H1 (cell line): ENCODE measurements around the gene ARHGAP26. TPM values are rescaled to one million over a fixed set of nuclear protein-coding genes. Genes with fewer than 3 reads are reported as not detected.

Experiments
- BACH1 ChIP-seq: IDR thresholded peaks from 2 replicates; pipeline ENCODE4 v1.6.1; 2012; ENCODE audit warnings: low read length, improper control_type of control experiment
- CBX8 ChIP-seq: fragments of 300-800, 300-1000 bp; sonication (generic); IDR thresholded peaks from 2 replicates; pipeline ENCODE4 v1.7.1; 2016; ENCODE audit warnings: low read depth, low read length, borderline replicate concordance
- CHD2 ChIP-seq: IDR thresholded peaks from 2 replicates; pipeline ENCODE4 v1.6.1; 2012; ENCODE audit warnings: low read length, improper control_type of control experiment
- KDM1A ChIP-seq: fragments of 200-600, 300-600 bp; sonication (generic); IDR thresholded peaks from 2 replicates; pipeline ENCODE4 v1.7.1; 2016; ENCODE audit warnings: mild to moderate bottlenecking, low read length, borderline replicate concordance
- SAP30 ChIP-seq: fragments of 300-600 bp; sonication (generic); IDR thresholded peaks from 2 replicates; pipeline ENCODE4 v1.7.1; 2012; ENCODE audit warnings: low read length, moderate library complexity, mild to moderate bottlenecking, inconsistent platforms; ENCODE audit not compliant: insufficient read depth, insufficient replicate concordance
- SIX5 ChIP-seq: IDR thresholded peaks from 2 replicates; pipeline ENCODE4 v1.6.1; 2011; ENCODE audit warnings: mild to moderate bottlenecking, low read depth, low read length
- SUZ12 ChIP-seq: fragments of 200-600 bp; sonication (generic); IDR thresholded peaks from 2 replicates; pipeline ENCODE4 v1.6.1; 2012; ENCODE audit warnings: mild to moderate bottlenecking, inconsistent platforms, low read length, moderate library complexity, mixed read lengths
- TAF1 ChIP-seq: IDR thresholded peaks from 2 replicates; pipeline ENCODE4 v1.6.1; 2011; ENCODE audit warnings: mild to moderate bottlenecking, low read depth, low read length
- TBP ChIP-seq: IDR thresholded peaks from 2 replicates; pipeline ENCODE4 v1.6.1; 2011; ENCODE audit warnings: low read depth, low read length, improper control_type of control experiment
- polyA plus RNA-seq, 7 experiments: library from polyadenylated mRNA; depleted of rRNA in 3 of 7; stranded (reverse) in 5 of 7; unstranded in 2 of 7; fragments of >200 nt in 5 of 7; fragments of 200-250 nt in 2 of 7; gene quantifications; 1 replicate in 5 of 7; 2 replicates in 1 of 7; 4 replicates in 1 of 7; pipeline versions ENCODE4 v1.2.1 to v1.2.3, GENCODE V29; 2011 to 2013; ENCODE audit warnings: missing spikeins in 2 of 7, mixed read lengths in 2 of 7
- total RNA-seq: library from RNA; stranded (reverse); fragmentation: NEBNext Ultra II Directional; extraction: Animal tissue kit (Norgen Biotek cat#: 25700); gene quantifications from 2 replicates; pipeline ENCODE4 v1.2.1, GENCODE V29; 2021
- TF ChIP-seq, protein P1 (sequence below): fragments of 300-600 bp; sonication (generic); IDR thresholded peaks from 2 replicates; pipeline ENCODE4 v1.7.1; 2012; ENCODE audit warnings: low read length, moderate library complexity, mild to moderate bottlenecking, inconsistent platforms; ENCODE audit not compliant: insufficient replicate concordance
- TF ChIP-seq, protein P2 (sequence below): IDR thresholded peaks from 2 replicates; pipeline ENCODE4 v1.6.1; 2011; ENCODE audit warnings: low read depth, mild to moderate bottlenecking, low read length; ENCODE audit not compliant: insufficient read depth

The ARHGAP26 gene
- total and polyA plus RNA-seq, 2 of the 8 experiments (the other 6 are each of a cell fraction or from before 2014, with no cell fraction given): 7.1 to 24.8 TPM

DNA sequence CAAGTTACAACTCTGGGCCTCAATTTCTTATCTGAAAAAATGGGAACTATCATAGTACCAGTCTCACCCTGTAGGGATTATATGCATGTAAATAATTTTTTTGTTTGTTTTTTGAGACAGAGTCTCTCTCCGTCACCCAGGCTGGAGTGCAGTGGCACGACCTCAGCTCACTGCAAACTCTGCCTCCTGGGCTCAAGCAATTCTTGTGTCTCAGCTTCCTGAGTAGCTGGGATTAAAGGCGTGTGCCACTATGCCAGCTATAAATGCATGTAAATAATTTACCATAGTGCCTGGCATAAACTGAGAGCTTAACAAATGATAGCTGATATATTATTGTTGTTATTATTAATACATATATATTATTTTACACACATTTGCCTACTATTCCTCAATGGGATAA, 3.0 kb upstream of the ARHGAP26 start (continued):
- TF ChIP-seq, protein P1, sequence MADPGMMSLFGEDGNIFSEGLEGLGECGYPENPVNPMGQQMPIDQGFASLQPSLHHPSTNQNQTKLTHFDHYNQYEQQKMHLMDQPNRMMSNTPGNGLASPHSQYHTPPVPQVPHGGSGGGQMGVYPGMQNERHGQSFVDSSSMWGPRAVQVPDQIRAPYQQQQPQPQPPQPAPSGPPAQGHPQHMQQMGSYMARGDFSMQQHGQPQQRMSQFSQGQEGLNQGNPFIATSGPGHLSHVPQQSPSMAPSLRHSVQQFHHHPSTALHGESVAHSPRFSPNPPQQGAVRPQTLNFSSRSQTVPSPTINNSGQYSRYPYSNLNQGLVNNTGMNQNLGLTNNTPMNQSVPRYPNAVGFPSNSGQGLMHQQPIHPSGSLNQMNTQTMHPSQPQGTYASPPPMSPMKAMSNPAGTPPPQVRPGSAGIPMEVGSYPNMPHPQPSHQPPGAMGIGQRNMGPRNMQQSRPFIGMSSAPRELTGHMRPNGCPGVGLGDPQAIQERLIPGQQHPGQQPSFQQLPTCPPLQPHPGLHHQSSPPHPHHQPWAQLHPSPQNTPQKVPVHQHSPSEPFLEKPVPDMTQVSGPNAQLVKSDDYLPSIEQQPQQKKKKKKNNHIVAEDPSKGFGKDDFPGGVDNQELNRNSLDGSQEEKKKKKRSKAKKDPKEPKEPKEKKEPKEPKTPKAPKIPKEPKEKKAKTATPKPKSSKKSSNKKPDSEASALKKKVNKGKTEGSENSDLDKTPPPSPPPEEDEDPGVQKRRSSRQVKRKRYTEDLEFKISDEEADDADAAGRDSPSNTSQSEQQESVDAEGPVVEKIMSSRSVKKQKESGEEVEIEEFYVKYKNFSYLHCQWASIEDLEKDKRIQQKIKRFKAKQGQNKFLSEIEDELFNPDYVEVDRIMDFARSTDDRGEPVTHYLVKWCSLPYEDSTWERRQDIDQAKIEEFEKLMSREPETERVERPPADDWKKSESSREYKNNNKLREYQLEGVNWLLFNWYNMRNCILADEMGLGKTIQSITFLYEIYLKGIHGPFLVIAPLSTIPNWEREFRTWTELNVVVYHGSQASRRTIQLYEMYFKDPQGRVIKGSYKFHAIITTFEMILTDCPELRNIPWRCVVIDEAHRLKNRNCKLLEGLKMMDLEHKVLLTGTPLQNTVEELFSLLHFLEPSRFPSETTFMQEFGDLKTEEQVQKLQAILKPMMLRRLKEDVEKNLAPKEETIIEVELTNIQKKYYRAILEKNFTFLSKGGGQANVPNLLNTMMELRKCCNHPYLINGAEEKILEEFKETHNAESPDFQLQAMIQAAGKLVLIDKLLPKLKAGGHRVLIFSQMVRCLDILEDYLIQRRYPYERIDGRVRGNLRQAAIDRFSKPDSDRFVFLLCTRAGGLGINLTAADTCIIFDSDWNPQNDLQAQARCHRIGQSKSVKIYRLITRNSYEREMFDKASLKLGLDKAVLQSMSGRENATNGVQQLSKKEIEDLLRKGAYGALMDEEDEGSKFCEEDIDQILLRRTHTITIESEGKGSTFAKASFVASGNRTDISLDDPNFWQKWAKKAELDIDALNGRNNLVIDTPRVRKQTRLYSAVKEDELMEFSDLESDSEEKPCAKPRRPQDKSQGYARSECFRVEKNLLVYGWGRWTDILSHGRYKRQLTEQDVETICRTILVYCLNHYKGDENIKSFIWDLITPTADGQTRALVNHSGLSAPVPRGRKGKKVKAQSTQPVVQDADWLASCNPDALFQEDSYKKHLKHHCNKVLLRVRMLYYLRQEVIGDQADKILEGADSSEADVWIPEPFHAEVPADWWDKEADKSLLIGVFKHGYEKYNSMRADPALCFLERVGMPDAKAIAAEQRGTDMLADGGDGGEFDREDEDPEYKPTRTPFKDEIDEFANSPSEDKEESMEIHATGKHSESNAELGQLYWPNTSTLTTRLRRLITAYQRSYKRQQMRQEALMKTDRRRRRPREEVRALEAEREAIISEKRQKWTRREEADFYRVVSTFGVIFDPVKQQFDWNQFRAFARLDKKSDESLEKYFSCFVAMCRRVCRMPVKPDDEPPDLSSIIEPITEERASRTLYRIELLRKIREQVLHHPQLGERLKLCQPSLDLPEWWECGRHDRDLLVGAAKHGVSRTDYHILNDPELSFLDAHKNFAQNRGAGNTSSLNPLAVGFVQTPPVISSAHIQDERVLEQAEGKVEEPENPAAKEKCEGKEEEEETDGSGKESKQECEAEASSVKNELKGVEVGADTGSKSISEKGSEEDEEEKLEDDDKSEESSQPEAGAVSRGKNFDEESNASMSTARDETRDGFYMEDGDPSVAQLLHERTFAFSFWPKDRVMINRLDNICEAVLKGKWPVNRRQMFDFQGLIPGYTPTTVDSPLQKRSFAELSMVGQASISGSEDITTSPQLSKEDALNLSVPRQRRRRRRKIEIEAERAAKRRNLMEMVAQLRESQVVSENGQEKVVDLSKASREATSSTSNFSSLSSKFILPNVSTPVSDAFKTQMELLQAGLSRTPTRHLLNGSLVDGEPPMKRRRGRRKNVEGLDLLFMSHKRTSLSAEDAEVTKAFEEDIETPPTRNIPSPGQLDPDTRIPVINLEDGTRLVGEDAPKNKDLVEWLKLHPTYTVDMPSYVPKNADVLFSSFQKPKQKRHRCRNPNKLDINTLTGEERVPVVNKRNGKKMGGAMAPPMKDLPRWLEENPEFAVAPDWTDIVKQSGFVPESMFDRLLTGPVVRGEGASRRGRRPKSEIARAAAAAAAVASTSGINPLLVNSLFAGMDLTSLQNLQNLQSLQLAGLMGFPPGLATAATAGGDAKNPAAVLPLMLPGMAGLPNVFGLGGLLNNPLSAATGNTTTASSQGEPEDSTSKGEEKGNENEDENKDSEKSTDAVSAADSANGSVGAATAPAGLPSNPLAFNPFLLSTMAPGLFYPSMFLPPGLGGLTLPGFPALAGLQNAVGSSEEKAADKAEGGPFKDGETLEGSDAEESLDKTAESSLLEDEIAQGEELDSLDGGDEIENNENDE: no peak
- TF ChIP-seq CBX8 (no peak), CHD2 (no peak), SUZ12 (no peak), SIX5 (no peak), KDM1A (no peak), TBP (no peak), BACH1 (no peak), TAF1 (no peak), SAP30 (no peak)
- TF ChIP-seq, protein P2, sequence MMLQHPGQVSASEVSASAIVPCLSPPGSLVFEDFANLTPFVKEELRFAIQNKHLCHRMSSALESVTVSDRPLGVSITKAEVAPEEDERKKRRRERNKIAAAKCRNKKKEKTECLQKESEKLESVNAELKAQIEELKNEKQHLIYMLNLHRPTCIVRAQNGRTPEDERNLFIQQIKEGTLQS: no peak
- TF ChIP-seq, all 59 proteins: peak for 0
